Stomach (tissue), 4 donors: ENCODE results near the gene RAP2B.

Source experiments
- CTCF ChIP-seq, 7 experiments: fragments of 450-650 bp in 4 of 7; fragments of 200-600 bp in 3 of 7; sonication (generic) in 3 of 7; IDR thresholded peaks; one replicate each; pipeline ENCODE4 v1.5.1; 2016 to 2019; ENCODE audit warnings: antibody characterized with exemption in 7 of 7, control low read depth in 2 of 7, mild to moderate bottlenecking in 1 of 7
- POLR2AphosphoS5 ChIP-seq, 3 donors: sonication (generic); formaldehyde crosslinking; IDR thresholded peaks; one replicate each; pipeline ENCODE4 v1.6.1; 2016; ENCODE audit warnings: antibody characterized with exemption in 3 of 3

DNA sequence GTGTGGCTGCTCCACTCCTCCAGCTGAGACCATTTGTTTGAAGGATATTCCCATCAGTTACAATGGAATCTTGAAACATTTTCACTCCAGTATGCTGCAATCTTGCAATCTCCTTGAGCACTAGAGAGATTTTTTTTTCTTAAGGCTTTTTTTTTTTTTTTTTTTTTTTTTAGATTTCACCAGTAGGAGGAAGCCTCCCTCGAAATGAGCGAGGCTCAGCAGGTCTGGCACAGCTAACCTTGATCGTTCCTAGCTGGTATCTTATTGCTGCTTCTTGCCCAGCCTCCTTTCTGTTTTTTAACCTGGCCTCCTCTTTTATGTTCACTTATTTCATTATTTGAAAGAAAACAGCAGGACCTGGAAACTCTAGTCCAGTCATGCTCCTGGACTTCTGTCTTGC, 48.1 kb downstream of the RAP2B start:
- no peak for TF ChIP-seq CTCF (IDR thresholded peaks at IDR 0.05)
- TF ChIP-seq POLR2AphosphoS5 (IDR thresholded peaks at IDR 0.05): no peak
